IPS-15b (cell line): ENCODE measurements around the gene PCK1.

Experiments used
- H3K27me3 ChIP-seq: one replicate; pipeline ENCODE4 v1.6.1; 2013; ENCODE audit warnings: low read length; ENCODE audit not compliant: control insufficient read depth, insufficient read depth
- H3K36me3 ChIP-seq: one replicate; pipeline ENCODE4 v1.6.1; 2013; ENCODE audit warnings: low read length; ENCODE audit not compliant: control insufficient read depth, insufficient read depth
- H3K4me1 ChIP-seq: one replicate; pipeline ENCODE4 v1.6.1; 2013; ENCODE audit warnings: mild to moderate bottlenecking, low read length; ENCODE audit not compliant: control insufficient read depth, insufficient read depth
- H3K4me3 ChIP-seq: one replicate; pipeline ENCODE4 v1.5.1; 2013; ENCODE audit warnings: low read depth, low read length
- H3K9ac ChIP-seq: one replicate; pipeline ENCODE4 v1.6.1; 2013; ENCODE audit warnings: low read depth, mild to moderate bottlenecking, low read length
- H3K9me3 ChIP-seq: one replicate; pipeline ENCODE4 v1.6.1; 2013; ENCODE audit warnings: mild to moderate bottlenecking, low read length; ENCODE audit not compliant: control insufficient read depth, insufficient read depth

PCK1 gene

GRCh38 chr20:57555457-57556184 is 5.3 kb upstream of the PCK1 start:
- no peaks in the 10 kb centered on the region for H3K36me3 ChIP-seq
- no peak overlapping the region for H3K4me3 ChIP-seq
- no peaks in the 10 kb centered on the region for H3K9me3 ChIP-seq
- no peak overlapping the region for H3K9ac ChIP-seq
- no peaks in the 10 kb centered on the region for H3K4me1 ChIP-seq
- H3K27me3 ChIP-seq, result no peaks in the 10 kb centered on the region

DNA sequence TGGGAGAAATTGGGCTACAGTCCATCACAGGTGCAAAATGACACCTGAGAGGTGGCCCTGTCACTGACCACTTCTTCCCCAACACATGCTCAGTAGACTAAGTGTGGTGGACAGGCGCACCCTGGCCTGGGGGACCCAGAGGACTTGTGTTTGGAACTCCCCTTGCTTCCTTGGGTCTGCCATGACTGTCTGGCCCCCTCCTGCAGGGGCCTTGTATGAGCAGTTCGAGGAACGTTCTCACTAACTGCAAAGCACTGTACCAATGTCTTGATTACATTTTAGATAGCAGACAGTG is 4.0 kb upstream of the PCK1 start:
- no peaks in the 10 kb centered on the region for H3K4me1 ChIP-seq
- no peaks in the 10 kb centered on the region for H3K27me3 ChIP-seq
- H3K36me3 ChIP-seq, result no peaks in the 10 kb centered on the region
- no peaks in the 10 kb centered on the region for H3K9me3 ChIP-seq
- no peak overlapping the region for H3K9ac ChIP-seq
- H3K4me3 ChIP-seq, result no peak overlapping the region

DNA sequence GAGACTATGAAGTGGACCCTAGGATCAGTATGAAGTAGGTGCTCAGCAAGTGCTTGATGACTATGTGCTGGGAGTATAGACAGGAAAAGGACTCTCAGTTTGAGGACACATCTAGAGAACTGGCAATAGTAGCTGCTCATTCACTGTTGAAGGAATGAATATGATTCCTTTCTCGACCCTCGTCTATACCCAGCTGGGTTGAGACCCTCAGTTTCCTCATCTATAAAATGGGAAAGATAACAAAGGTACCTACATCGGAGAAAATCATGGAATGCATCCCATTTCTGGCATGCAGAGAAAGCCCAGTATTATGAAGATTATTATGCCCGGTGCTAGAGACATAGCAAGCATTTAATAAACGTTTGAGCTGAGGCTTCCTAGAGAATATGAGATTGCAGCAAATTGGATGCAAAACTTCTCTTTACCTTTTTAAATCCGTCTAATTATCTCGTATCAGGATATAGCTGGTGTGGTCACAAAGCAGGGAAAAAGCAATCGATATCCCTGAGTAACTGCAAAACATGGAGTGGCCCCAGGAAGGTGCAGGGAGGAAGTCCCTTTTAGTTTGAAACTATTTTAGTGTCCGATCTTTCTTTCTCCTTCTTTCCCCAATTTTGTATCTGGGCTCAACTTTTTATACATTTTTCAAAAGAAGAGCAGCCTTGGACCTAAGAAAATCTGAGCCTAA is 2.8 kb upstream of the PCK1 start:
- Histone ChIP-seq H3K9ac (no peak overlapping the region), H3K4me3 (no peak overlapping the region), H3K4me1 (no peaks in the 10 kb centered on the region), H3K36me3 (no peaks in the 10 kb centered on the region), H3K27me3 (no peaks in the 10 kb centered on the region), H3K9me3 (no peaks in the 10 kb centered on the region)

- Histone ChIP-seq H3K4me1 (no peaks in the 10 kb centered on the region), H3K9ac (no peak overlapping the region), H3K4me3 (no peak overlapping the region), H3K27me3 (no peaks in the 10 kb centered on the region), H3K36me3 (no peaks in the 10 kb centered on the region), H3K9me3 (no peaks in the 10 kb centered on the region)
These were observed 2.2 kb upstream of the PCK1 start for GRCh38 chr20:57558614-57559288.

- H3K36me3 ChIP-seq, result no peaks in the 10 kb centered on the region
- no peak overlapping the region for H3K9ac ChIP-seq
- H3K4me3 ChIP-seq, result no peak overlapping the region
- H3K4me1 ChIP-seq, result no peaks in the 10 kb centered on the region
- no peaks in the 10 kb centered on the region for H3K27me3 ChIP-seq
- H3K9me3 ChIP-seq, result no peaks in the 10 kb centered on the region
These were observed 1.6 kb upstream of the PCK1 start for GRCh38 chr20:57559289-57559634.

DNA sequence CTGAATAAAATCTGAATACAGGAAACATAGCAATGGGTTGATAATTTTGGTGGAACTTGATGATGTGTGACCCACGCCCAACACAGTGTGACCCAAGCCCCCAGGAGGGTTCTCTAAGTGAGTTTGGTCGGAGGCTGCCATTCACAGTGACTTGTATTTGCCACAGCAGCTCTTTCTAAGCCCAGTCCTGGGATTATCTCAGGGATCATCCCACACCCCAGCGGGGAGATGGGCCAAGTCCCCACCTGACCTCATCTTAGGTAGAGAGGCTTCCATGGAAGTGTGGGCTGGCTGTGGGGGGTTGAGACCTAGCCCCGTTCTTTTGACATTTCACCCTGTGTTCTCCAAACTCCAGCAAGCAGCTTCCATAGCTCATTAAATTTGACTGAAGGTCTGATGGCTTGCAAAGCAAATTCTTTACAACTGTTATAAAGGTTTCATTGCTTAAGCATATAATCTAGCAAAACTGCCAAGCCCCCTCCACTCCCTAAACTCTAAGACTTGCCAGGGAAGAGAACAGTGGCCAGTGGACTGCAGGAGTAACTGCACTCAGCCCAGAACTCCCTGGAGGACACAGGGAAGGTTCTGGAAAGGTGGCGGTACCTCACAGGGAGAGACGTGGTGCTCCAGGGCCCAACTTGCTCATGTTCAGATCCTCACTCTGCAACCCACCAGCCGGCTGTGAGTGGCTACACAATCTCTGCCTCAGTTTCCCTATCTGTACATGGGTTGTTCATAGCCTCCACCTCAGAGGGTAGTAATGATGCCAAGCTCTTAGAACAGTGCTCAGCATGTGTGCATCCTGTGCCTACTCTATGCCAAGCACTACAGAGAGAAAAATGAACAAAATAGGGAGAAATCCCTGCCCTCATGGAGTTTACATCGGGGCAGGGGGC is 1.0 kb upstream of the PCK1 start:
- Histone ChIP-seq H3K36me3 (no peaks in the 10 kb centered on the region), H3K9ac (no peak overlapping the region), H3K4me1 (no peaks in the 10 kb centered on the region), H3K27me3 (no peaks in the 10 kb centered on the region), H3K9me3 (no peaks in the 10 kb centered on the region), H3K4me3 (no peak overlapping the region)

- Histone ChIP-seq H3K9me3 (no peaks in the 10 kb centered on the region), H3K4me1 (no peaks in the 10 kb centered on the region), H3K4me3 (no peak overlapping the region), H3K9ac (no peak overlapping the region), H3K36me3 (no peaks in the 10 kb centered on the region), H3K27me3 (no peaks in the 10 kb centered on the region)
These were observed 708 bp downstream of the PCK1 start for GRCh38 chr20:57561356-57562279.

GRCh38 chr20:57562541-57563465 is 1.9 kb downstream of the PCK1 start:
- H3K9ac ChIP-seq, result no peak overlapping the region
- H3K9me3 ChIP-seq, result no peaks in the 10 kb centered on the region
- H3K4me1 ChIP-seq, result no peaks in the 10 kb centered on the region
- no peaks in the 10 kb centered on the region for H3K36me3 ChIP-seq
- H3K27me3 ChIP-seq, result no peaks in the 10 kb centered on the region
- no peak overlapping the region for H3K4me3 ChIP-seq

DNA sequence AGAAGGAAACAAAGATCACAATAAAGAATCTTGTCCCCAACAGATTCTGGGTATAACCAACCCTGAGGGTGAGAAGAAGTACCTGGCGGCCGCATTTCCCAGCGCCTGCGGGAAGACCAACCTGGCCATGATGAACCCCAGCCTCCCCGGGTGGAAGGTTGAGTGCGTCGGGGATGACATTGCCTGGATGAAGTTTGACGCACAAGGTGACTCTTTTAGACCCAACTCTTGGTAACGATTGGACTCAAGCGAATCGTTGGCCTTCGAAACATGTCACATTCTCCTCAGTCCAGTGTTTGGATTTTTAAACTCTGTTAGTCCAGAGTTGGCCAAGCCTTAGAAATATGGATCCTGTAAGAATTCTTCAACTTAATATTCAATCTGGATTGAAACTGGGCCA is 2.6 kb downstream of the PCK1 start:
- Histone ChIP-seq H3K9ac (no peak overlapping the region), H3K36me3 (no peaks in the 10 kb centered on the region), H3K27me3 (no peaks in the 10 kb centered on the region), H3K4me1 (no peaks in the 10 kb centered on the region), H3K9me3 (no peaks in the 10 kb centered on the region), H3K4me3 (no peak overlapping the region)

DNA sequence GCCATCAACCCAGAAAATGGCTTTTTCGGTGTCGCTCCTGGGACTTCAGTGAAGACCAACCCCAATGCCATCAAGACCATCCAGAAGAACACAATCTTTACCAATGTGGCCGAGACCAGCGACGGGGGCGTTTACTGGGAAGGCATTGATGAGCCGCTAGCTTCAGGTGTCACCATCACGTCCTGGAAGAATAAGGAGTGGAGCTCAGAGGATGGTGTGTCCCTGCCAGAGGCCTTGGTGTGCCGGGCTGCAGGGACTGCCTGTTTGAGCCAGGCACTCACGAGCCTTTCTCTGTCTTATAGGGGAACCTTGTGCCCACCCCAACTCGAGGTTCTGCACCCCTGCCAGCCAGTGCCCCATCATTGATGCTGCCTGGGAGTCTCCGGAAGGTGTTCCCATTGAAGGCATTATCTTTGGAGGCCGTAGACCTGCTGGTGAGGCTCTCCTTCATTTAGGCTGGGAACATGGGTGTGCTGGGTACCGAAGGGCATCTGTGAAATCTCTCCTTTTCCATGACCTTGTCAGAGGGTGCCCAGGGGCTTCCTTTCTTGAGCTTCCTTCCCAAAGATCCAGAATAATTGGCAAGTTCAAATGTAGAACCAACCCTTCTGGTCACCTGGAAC is 3.4 kb downstream of the PCK1 start:
- H3K4me3 ChIP-seq, result no peak overlapping the region
- H3K27me3 ChIP-seq, result no peaks in the 10 kb centered on the region
- no peaks in the 10 kb centered on the region for H3K36me3 ChIP-seq
- no peaks in the 10 kb centered on the region for H3K9me3 ChIP-seq
- no peak overlapping the region for H3K9ac ChIP-seq
- no peaks in the 10 kb centered on the region for H3K4me1 ChIP-seq
